GM12878 (cell line): Measurements from ENCODE around the gene MTMR3. TPM values are rescaled to one million over a fixed set of nuclear protein-coding genes. Genes with fewer than 3 reads are reported as not detected.

Experiments
- ATAC-seq: fragments of 200-7000 bp; cut with Tn5 transposase; 3 replicates; pipeline ENCODE4 v1.9.1; 2020; ENCODE audit warnings: mild to moderate bottlenecking, moderate library complexity
- BruUV-seq: library from RNA; stranded (reverse); fragments of 400-500 nt; replicated peaks from 2 replicates; lab custom pipeline; 2021; lab: Mats Ljungman, UMichigan
- CTCF ChIA-PET: fragments of 300-600 bp; sonication (Branson Sonifier 250); formaldehyde crosslinking; extraction: SDS; loops from one replicate; lab custom pipeline; 2021; ENCODE audit warnings: inconsistent platforms; lab: Yijun Ruan, JAX
- POLR2A ChIA-PET: fragments of 350-600 bp; formaldehyde crosslinking; extraction: SDS; loops from one replicate; lab custom pipeline; 2021; ENCODE audit warnings: inconsistent platforms; lab: Charles Lee
- RAD21 ChIA-PET: fragments of 300-600 bp; sonication (Branson Sonifier 250); formaldehyde crosslinking; loops from one replicate; lab custom pipeline; 2023; ENCODE audit warnings: antibody characterized with exemption; ENCODE audit not compliant: unreplicated experiment; lab: Charles Lee
- SMC1A ChIA-PET: fragments of 300-600 bp; sonication (Branson Sonifier 250); formaldehyde crosslinking; loops from one replicate; lab custom pipeline; 2023; ENCODE audit not compliant: unreplicated experiment, uncharacterized antibody; lab: Charles Lee
- DNase-seq: peaks from one replicate; pipeline ENCODE4 v3.0.0-alpha.2; 2011; ENCODE audit warnings: low read depth, low spot score
- FAIRE-seq: peaks from 3 replicates; lab custom pipeline; 2011; peaks lifted over from hg19 to GRCh38; lab: Jason Lieb, UNC
- H2AFZ ChIP-seq: 2 replicates; pipeline ENCODE4 v1.6.0; 2011; ENCODE audit warnings: low read depth, low read length, control low read depth; ENCODE audit not compliant: control insufficient read depth
- H3K27ac ChIP-seq: 2 replicates; pipeline ENCODE4 v1.5.1; 2011; ENCODE audit warnings: control low read depth; ENCODE audit not compliant: control insufficient read depth, insufficient read depth
- H3K27me3 ChIP-seq, 2 experiments: replicated peaks in 1 of 2; 2 replicates each; pipeline versions ENCODE4 v1.6.0 to v1.6.1; 2011; ENCODE audit warnings: low read length in 1 of 2; ENCODE audit not compliant: control insufficient read depth in 2 of 2, insufficient read depth in 2 of 2
- H3K36me3 ChIP-seq, 2 experiments: 2 replicates each; pipeline ENCODE4 v1.5.1; 2011; ENCODE audit warnings: low read length in 1 of 2; ENCODE audit not compliant: control insufficient read depth in 2 of 2, insufficient read depth in 2 of 2
- H3K4me1 ChIP-seq: 2 replicates; pipeline ENCODE4 v1.6.1; 2011; ENCODE audit warnings: mild to moderate bottlenecking, low read length, moderate library complexity, mixed read lengths; ENCODE audit not compliant: control insufficient read depth, insufficient read depth
- H3K4me2 ChIP-seq: 2 replicates; pipeline ENCODE4 v1.6.0; 2011; ENCODE audit warnings: control low read depth; ENCODE audit not compliant: control insufficient read depth, insufficient read depth
- H3K4me3 ChIP-seq: fragments of 200-600 bp; sonication (generic); 2 replicates; pipeline ENCODE4 v1.5.1; 2016
- H3K79me2 ChIP-seq: 2 replicates; pipeline ENCODE4 v1.6.0; 2011; ENCODE audit warnings: low read length; ENCODE audit not compliant: control insufficient read depth, insufficient read depth
- H3K9ac ChIP-seq: 2 replicates; pipeline ENCODE4 v1.8.0; 2011; ENCODE audit warnings: low read length, control low read depth, mixed read lengths; ENCODE audit not compliant: control insufficient read depth, insufficient read depth
- H3K9me3 ChIP-seq: replicated peaks from 3 replicates; pipeline ENCODE4 v1.5.1; 2011; ENCODE audit warnings: mild to moderate bottlenecking, low read length; ENCODE audit not compliant: control insufficient read depth, insufficient read depth
- H4K20me1 ChIP-seq: 2 replicates; pipeline ENCODE4 v1.6.0; 2011; ENCODE audit not compliant: control insufficient read depth, insufficient read depth
- HDAC6 ChIP-seq: fragments of 200-600 bp; sonication (generic); IDR thresholded peaks from one replicate; pipeline ENCODE4 v1.8.0; 2017; ENCODE audit warnings: antibody characterized with exemption; ENCODE audit not compliant: unreplicated experiment
- IKZF2 ChIP-seq, 2 experiments: fragments of 450-650 bp; IDR thresholded peaks; 2 replicates each; pipeline ENCODE4 v1.6.1; 2017; ENCODE audit warnings: mild to moderate bottlenecking in 2 of 2, moderate library complexity in 2 of 2
- STAT1 ChIP-seq: fragments of 450-650 bp; conservative IDR thresholded peaks from 2 replicates; pipeline ENCODE4 v1.6.1; 2014; ENCODE audit warnings: antibody characterized with exemption, mild to moderate bottlenecking
- YBX1 ChIP-seq: fragments of 450-650 bp; IDR thresholded peaks from 2 replicates; pipeline ENCODE4 v1.6.1; 2016; ENCODE audit warnings: antibody characterized with exemption
- ZSCAN29 ChIP-seq: fragments of 450-650 bp; IDR thresholded peaks from 2 replicates; pipeline ENCODE4 v1.6.1; 2017; ENCODE audit warnings: mild to moderate bottlenecking, moderate library complexity
- WGBS: methylation state at CpG from one replicate; pipeline ENCODE4 v1.1.6; 2016; ENCODE audit warnings: low lambda C conversion rate; ENCODE audit not compliant: insufficient replicate concordance, insufficient coverage; ENCODE audit errors: missing lambda C conversion rate; 5-methylcytosine and 5-hydroxymethylcytosine counted together
- in situ Hi-C: fragments of 300-500 bp; cut with MboI; formaldehyde crosslinking; loops from 9 replicates; pipeline ENCODE4 v1.14.3; 2018; ENCODE audit warnings: mixed read lengths
- intact Hi-C: fragments of 100-400 bp; cut with micrococcal nuclease; formaldehyde crosslinking; loops from one replicate; pipeline ENCODE4 v1.14.2; 2022; ENCODE audit not compliant: unreplicated experiment
- polyA plus RNA-seq, 11 experiments: library from polyadenylated mRNA; depleted of rRNA in 4 of 11; unstranded in 6 of 11; stranded (reverse) in 5 of 11; fragments of >200 nt; fragmentation: Nextera tagmentation in 4 of 11; fragmentation: Illumina TruSeq in 1 of 11; extraction: Ambion mirVana in 4 of 11; extraction: Trizol in 1 of 11; gene quantifications; 1 replicate in 1 of 11; 2 replicates in 10 of 11; pipeline versions ENCODE4 v1.2.1 to v1.2.3, GENCODE V29; 2011 to 2016; ENCODE audit warnings: inconsistent platforms in 2 of 11, missing spikeins in 2 of 11, low read depth in 1 of 11
- total RNA-seq, 4 experiments: library from RNA; depleted of rRNA in 3 of 4; stranded (reverse); fragments of >200 nt in 3 of 4; fragmentation: Illumina TruSeq in 1 of 4; extraction: Trizol in 1 of 4; gene quantifications; 2 replicates each; pipeline versions ENCODE4 v1.2.1 to v1.2.3, GENCODE V29; 2013 to 2021
- TF ChIP-seq, protein P1 (sequence below): fragments of 450-650 bp; IDR thresholded peaks from 2 replicates; pipeline ENCODE4 v1.6.1; 2017; ENCODE audit warnings: antibody characterized with exemption, mild to moderate bottlenecking, moderate library complexity
- TF ChIP-seq, protein P2 (sequence below): fragments of 450-650 bp; IDR thresholded peaks from 2 replicates; pipeline ENCODE4 v1.6.1; 2016; ENCODE audit warnings: mild to moderate bottlenecking
- TF ChIP-seq, protein P3 (sequence below): IDR thresholded peaks from 2 replicates; pipeline ENCODE4 v1.6.1; 2012; ENCODE audit warnings: low read length, inconsistent platforms

The MTMR3 gene
- total and polyA plus RNA-seq, 10 of the 15 experiments (the other 5 are each of a cell fraction or from before 2014, with no cell fraction given), result 1.4 to 23.7 (median 10.6) TPM

DNA sequence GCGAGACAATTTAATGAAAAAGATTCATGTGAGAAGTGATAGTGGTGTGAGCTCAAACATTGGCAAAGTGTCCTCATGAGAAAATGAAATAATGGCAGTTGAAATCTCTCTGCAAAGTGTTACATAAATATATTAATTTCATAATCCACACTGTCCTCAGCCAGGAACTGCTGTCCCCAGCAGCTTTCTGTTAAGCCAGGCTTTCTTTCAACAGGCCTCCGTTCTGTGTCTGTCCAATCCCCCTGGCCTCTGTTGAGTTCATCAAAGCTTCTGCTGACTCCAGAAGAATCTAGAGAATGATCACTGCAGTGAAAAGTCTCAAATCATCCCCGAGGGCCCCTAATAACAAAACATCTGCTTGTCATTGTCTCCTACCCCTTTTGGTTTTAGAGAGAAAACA, 34.9 kb upstream of the MTMR3 start (continued):
- TF ChIP-seq, protein P1, sequence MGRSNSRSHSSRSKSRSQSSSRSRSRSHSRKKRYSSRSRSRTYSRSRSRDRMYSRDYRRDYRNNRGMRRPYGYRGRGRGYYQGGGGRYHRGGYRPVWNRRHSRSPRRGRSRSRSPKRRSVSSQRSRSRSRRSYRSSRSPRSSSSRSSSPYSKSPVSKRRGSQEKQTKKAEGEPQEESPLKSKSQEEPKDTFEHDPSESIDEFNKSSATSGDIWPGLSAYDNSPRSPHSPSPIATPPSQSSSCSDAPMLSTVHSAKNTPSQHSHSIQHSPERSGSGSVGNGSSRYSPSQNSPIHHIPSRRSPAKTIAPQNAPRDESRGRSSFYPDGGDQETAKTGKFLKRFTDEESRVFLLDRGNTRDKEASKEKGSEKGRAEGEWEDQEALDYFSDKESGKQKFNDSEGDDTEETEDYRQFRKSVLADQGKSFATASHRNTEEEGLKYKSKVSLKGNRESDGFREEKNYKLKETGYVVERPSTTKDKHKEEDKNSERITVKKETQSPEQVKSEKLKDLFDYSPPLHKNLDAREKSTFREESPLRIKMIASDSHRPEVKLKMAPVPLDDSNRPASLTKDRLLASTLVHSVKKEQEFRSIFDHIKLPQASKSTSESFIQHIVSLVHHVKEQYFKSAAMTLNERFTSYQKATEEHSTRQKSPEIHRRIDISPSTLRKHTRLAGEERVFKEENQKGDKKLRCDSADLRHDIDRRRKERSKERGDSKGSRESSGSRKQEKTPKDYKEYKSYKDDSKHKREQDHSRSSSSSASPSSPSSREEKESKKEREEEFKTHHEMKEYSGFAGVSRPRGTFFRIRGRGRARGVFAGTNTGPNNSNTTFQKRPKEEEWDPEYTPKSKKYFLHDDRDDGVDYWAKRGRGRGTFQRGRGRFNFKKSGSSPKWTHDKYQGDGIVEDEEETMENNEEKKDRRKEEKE, result no peak
- TF ChIP-seq, all 136 proteins: peak for 0

DNA sequence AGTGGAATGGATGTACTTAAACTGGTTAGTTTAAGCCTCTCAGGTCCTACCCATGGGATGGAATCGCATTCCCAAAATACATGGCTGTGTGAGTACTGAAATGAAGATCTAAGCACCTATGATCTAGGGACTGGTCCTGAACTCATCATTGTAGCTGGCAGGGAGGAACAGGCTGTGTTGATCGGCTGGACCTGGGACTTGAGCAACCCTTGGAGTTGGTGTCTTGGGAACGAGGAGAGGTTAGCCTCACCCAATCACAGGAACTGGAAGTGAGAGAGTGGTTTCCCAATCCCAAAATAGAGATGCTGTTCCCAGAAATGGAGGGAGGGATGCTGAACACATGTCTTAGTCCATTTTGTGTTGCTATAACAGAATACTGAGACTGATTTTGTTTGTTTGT, 28.5 kb upstream of the MTMR3 start:
- TF ChIP-seq STAT1 (no peak), HDAC6 (no peak), IKZF2 (IDR thresholded peaks at IDR 0.05) (no peak), ZSCAN29 (no peak), YBX1 (no peak)
- TF ChIP-seq, protein P2, sequence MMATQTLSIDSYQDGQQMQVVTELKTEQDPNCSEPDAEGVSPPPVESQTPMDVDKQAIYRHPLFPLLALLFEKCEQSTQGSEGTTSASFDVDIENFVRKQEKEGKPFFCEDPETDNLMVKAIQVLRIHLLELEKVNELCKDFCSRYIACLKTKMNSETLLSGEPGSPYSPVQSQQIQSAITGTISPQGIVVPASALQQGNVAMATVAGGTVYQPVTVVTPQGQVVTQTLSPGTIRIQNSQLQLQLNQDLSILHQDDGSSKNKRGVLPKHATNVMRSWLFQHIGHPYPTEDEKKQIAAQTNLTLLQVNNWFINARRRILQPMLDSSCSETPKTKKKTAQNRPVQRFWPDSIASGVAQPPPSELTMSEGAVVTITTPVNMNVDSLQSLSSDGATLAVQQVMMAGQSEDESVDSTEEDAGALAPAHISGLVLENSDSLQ, result no peak
- TF ChIP-seq, protein P1, result no peak
- TF ChIP-seq, protein P3, sequence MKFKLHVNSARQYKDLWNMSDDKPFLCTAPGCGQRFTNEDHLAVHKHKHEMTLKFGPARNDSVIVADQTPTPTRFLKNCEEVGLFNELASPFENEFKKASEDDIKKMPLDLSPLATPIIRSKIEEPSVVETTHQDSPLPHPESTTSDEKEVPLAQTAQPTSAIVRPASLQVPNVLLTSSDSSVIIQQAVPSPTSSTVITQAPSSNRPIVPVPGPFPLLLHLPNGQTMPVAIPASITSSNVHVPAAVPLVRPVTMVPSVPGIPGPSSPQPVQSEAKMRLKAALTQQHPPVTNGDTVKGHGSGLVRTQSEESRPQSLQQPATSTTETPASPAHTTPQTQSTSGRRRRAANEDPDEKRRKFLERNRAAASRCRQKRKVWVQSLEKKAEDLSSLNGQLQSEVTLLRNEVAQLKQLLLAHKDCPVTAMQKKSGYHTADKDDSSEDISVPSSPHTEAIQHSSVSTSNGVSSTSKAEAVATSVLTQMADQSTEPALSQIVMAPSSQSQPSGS, result no peak
- CTCF ChIA-PET, result no interaction called here
- 57% methylated on average over 3 of the region's 3 CpGs for WGBS

More for the DNA sequence above, 28.5 kb upstream of the MTMR3 start:
- ATAC-seq (no peak), FAIRE-seq (no peak), DNase-seq (no peak)
- SMC1A ChIA-PET, result no interaction called here
- Histone ChIP-seq H4K20me1 (no peaks in the 10 kb centered on the region), H3K27ac (no peak overlapping the region), H3K4me1 (no peaks in the 10 kb centered on the region), H3K27me3 (no peaks in the 10 kb centered on the region), H3K9me3 (no peaks in the 10 kb centered on the region), H3K4me2 (no peak overlapping the region), H3K9ac (no peak overlapping the region), H3K4me3 (no peak overlapping the region), H3K79me2 (no peaks in the 10 kb centered on the region), H3K36me3 (no peaks in the 10 kb centered on the region), H2AFZ (no peak overlapping the region)
- POLR2A ChIA-PET, result no interaction called here
- RAD21 ChIA-PET, result no interaction called here
- no TSS peak for BruUV-seq
- intact Hi-C loops, result no loop called here
- in situ Hi-C loops, result no loop called here
